Liver (tissue), 9 donors: ENCODE results near the gene MOV10L1. TPM values are rescaled to one million over a fixed set of nuclear protein-coding genes. Genes with fewer than 3 reads are reported as not detected.
A peak's percentile ranks its signal among the peaks of the same experiment; 100 is the strongest.

Experiments
- DNase-seq: peaks from one replicate; pipeline ENCODE4 v3.0.0-alpha.2; 2017; ENCODE audit warnings: low spot score
- H3K27ac ChIP-seq, 2 donors: one replicate each; pipeline ENCODE4 v1.7.0; 2013; ENCODE audit warnings: inconsistent platforms in 2 of 2, low read length in 2 of 2, control low read depth in 1 of 2, low read depth in 1 of 2, mild to moderate bottlenecking in 1 of 2
- H3K27me3 ChIP-seq, 4 donors: one replicate each; pipeline versions ENCODE4 v1.6.1 to v1.7.0; 2013; ENCODE audit warnings: low read length in 3 of 4, inconsistent platforms in 1 of 4, mild to moderate bottlenecking in 1 of 4, moderate library complexity in 1 of 4; ENCODE audit not compliant: control insufficient read depth in 4 of 4, insufficient read depth in 4 of 4
- H3K36me3 ChIP-seq, 4 donors: one replicate each; pipeline versions ENCODE4 v1.6.1 to v1.7.0; 2013; ENCODE audit warnings: low read length in 3 of 4, mild to moderate bottlenecking in 3 of 4, low read depth in 1 of 4, moderate library complexity in 1 of 4; ENCODE audit not compliant: control insufficient read depth in 4 of 4, insufficient read depth in 3 of 4
- H3K4me1 ChIP-seq, 4 donors: one replicate each; pipeline versions ENCODE4 v1.6.1 to v1.7.0; 2013; ENCODE audit warnings: low read length in 3 of 4, mild to moderate bottlenecking in 3 of 4, moderate library complexity in 1 of 4; ENCODE audit not compliant: control insufficient read depth in 4 of 4, insufficient read depth in 4 of 4
- H3K4me3 ChIP-seq, 3 donors: one replicate each; pipeline versions ENCODE4 v1.6.1 to v1.7.0; 2013; ENCODE audit warnings: low read length in 3 of 3, control low read depth in 1 of 3, low read depth in 1 of 3, mild to moderate bottlenecking in 1 of 3
- H3K9ac ChIP-seq, 2 donors: one replicate each; pipeline ENCODE4 v1.7.0; 2013; ENCODE audit warnings: low read length in 2 of 2, mild to moderate bottlenecking in 2 of 2, moderate library complexity in 2 of 2, control low read depth in 1 of 2, low read depth in 1 of 2
- H3K9me3 ChIP-seq, 4 donors: one replicate each; pipeline versions ENCODE4 v1.6.1 to v1.7.0; 2013; ENCODE audit warnings: low read length in 3 of 4; ENCODE audit not compliant: control insufficient read depth in 4 of 4
- ATF3 ChIP-seq: IDR thresholded peaks from 2 replicates; pipeline ENCODE4 v1.6.1; 2016; ENCODE audit warnings: antibody characterized with exemption
- CTCF ChIP-seq: fragments of 150-350 bp; IDR thresholded peaks from 2 replicates; pipeline ENCODE4 v1.5.1; 2017; ENCODE audit warnings: improper control_type of control experiment, low read depth, low read length; ENCODE audit not compliant: missing input control
- EGR1 ChIP-seq, 2 donors: IDR thresholded peaks; 2 replicates each; pipeline ENCODE4 v1.6.1; 2016 to 2018; ENCODE audit warnings: antibody characterized with exemption in 2 of 2, low read depth in 2 of 2
- FOXA1 ChIP-seq: IDR thresholded peaks from 2 replicates; pipeline ENCODE4 v1.6.1; 2016; ENCODE audit warnings: antibody characterized with exemption
- FOXA2 ChIP-seq: IDR thresholded peaks from 2 replicates; pipeline ENCODE4 v1.6.1; 2016; ENCODE audit warnings: antibody characterized with exemption
- GABPA ChIP-seq, 2 donors: IDR thresholded peaks in 1 of 2; conservative IDR thresholded peaks in 1 of 2; 2 replicates each; pipeline ENCODE4 v1.6.1; 2016; ENCODE audit warnings: antibody characterized with exemption in 2 of 2, mild to moderate bottlenecking in 1 of 2, moderate library complexity in 1 of 2
- HNF4A ChIP-seq, 2 donors: conservative IDR thresholded peaks; 2 replicates each; pipeline ENCODE4 v1.6.1; 2016; ENCODE audit warnings: antibody characterized with exemption in 2 of 2, mild to moderate bottlenecking in 2 of 2
- HNF4G ChIP-seq: IDR thresholded peaks from 2 replicates; pipeline ENCODE4 v1.6.1; 2016; ENCODE audit warnings: antibody characterized with exemption
- JUND ChIP-seq, 2 donors: IDR thresholded peaks; 2 replicates each; pipeline ENCODE4 v1.6.1; 2016; ENCODE audit warnings: antibody characterized with exemption in 2 of 2
- MAX ChIP-seq: IDR thresholded peaks from 2 replicates; pipeline ENCODE4 v1.6.1; 2016; ENCODE audit warnings: antibody characterized with exemption
- NR2F2 ChIP-seq: IDR thresholded peaks from 2 replicates; pipeline ENCODE4 v1.6.1; 2016; ENCODE audit warnings: antibody characterized with exemption
- RAD21 ChIP-seq, 2 donors: IDR thresholded peaks; 2 replicates each; pipeline ENCODE4 v1.6.1; 2016; ENCODE audit warnings: antibody characterized with exemption in 2 of 2, mild to moderate bottlenecking in 2 of 2
- RXRA ChIP-seq, 2 donors: IDR thresholded peaks; 2 replicates each; pipeline ENCODE4 v1.6.1; 2017 to 2018; ENCODE audit warnings: antibody characterized with exemption in 2 of 2, mild to moderate bottlenecking in 1 of 2
- SP1 ChIP-seq: IDR thresholded peaks from 2 replicates; pipeline ENCODE4 v1.6.1; 2018; ENCODE audit warnings: antibody characterized with exemption, mild to moderate bottlenecking
- TAF1 ChIP-seq: conservative IDR thresholded peaks from 2 replicates; pipeline ENCODE4 v1.6.1; 2016; ENCODE audit warnings: antibody characterized with exemption, mild to moderate bottlenecking
- YY1 ChIP-seq: IDR thresholded peaks from 2 replicates; pipeline ENCODE4 v1.6.1; 2016; ENCODE audit warnings: antibody characterized with exemption, mild to moderate bottlenecking
- ZBTB33 ChIP-seq: IDR thresholded peaks from 2 replicates; pipeline ENCODE4 v1.6.1; 2016; ENCODE audit warnings: antibody characterized with exemption
- WGBS: extraction: QIAGEN DNeasy Blood & Tissue Kit; methylation state at CpG from one replicate; pipeline ENCODE4 v1.1.7; 2013; 5-methylcytosine and 5-hydroxymethylcytosine counted together
- polyA plus RNA-seq, 2 donors: library from polyadenylated mRNA; stranded (reverse) in 1 of 2; unstranded in 1 of 2; fragments of 200-250 nt in 1 of 2; fragments of >200 nt in 1 of 2; fragmentation: Nextera tagmentation in 1 of 2; extraction: Ambion mirVana in 1 of 2; gene quantifications; one replicate each; pipeline versions ENCODE4 v1.2.1 to v1.2.3, GENCODE V29; 2013 to 2015
- total RNA-seq, 2 donors: library from RNA; depleted of rRNA; stranded (reverse); fragments of >200 nt; gene quantifications; one replicate each; pipeline ENCODE4 v1.2.3, GENCODE V29; 2014
- donor health status: healthy.
- donor health status: healthy.
- donor health status: healthy.
- donor health status: healthy.
- donor health status: healthy.

Gene MOV10L1
- total and polyA plus RNA-seq, 4 donors = 0.07 to 0.47 (median 0.17) TPM

- H3K4me3 ChIP-seq = no peak overlapping the region
- H3K4me1 ChIP-seq = peaks cover 7 to 24% (median 16%) of the 10 kb centered on the region in 4 donors
- no peak overlapping the region for H3K27ac ChIP-seq
- no peaks in the 10 kb centered on the region for H3K27me3 ChIP-seq
- WGBS = 80% methylated on average over 3 of the region's 3 CpGs
- no peak for DNase-seq
- no peak for TF ChIP-seq TAF1
- no peak for TF ChIP-seq YY1
- no peak for TF ChIP-seq FOXA1
- TF ChIP-seq ATF3 = no peak
- no peak for TF ChIP-seq HNF4G
- no peak for TF ChIP-seq JUND (IDR thresholded peaks at IDR 0.05)
- no peak for TF ChIP-seq HNF4A (conservative IDR thresholded peaks at IDR 0.05)
- H3K9ac ChIP-seq = no peak overlapping the region
- no peaks in the 10 kb centered on the region for H3K36me3 ChIP-seq
- no peaks in the 10 kb centered on the region for H3K9me3 ChIP-seq
These were observed 28.3 kb downstream of the MOV10L1 start for GRCh38 chr22:50118129-50118528.

- 49% methylated on average over 10 of the region's 10 CpGs for WGBS
These were observed 28.9 kb downstream of the MOV10L1 start for GRCh38 chr22:50118557-50119168.

GRCh38 chr22:50119169-50119767 is 29.5 kb downstream of the MOV10L1 start:
- DNase-seq = no peak

More at GRCh38 chr22:50118557-50119168, 28.9 kb downstream of the MOV10L1 start:
- no peaks in the 10 kb centered on the region for H3K36me3 ChIP-seq
- H3K4me1 ChIP-seq = peaks cover 7 to 24% (median 16%) of the 10 kb centered on the region in 4 donors
- TF ChIP-seq SP1 (no peak), TAF1 (no peak), FOXA2 (no peak), NR2F2 (no peak)
- no peak for DNase-seq
- no peak overlapping the region for H3K27ac ChIP-seq
- peak overlapping the region in 1 of 2 donors; percentile 36 for H3K9ac ChIP-seq
- H3K27me3 ChIP-seq = no peaks in the 10 kb centered on the region
- H3K4me3 ChIP-seq = no peak overlapping the region
- peaks cover 0 to 4% (median 0%) of the 10 kb centered on the region in 4 donors for H3K9me3 ChIP-seq

More at GRCh38 chr22:50119169-50119767, 29.5 kb downstream of the MOV10L1 start:
- peak overlapping the region; percentile 12 to 45 for H3K27ac ChIP-seq
- 31% methylated on average over 14 of the region's 14 CpGs for WGBS
- H3K27me3 ChIP-seq = no peaks in the 10 kb centered on the region
- peaks cover 7 to 24% (median 16%) of the 10 kb centered on the region in 4 donors for H3K4me1 ChIP-seq
- H3K9ac ChIP-seq = no peak overlapping the region
- no peaks in the 10 kb centered on the region for H3K36me3 ChIP-seq
- H3K9me3 ChIP-seq = peaks cover 0 to 4% (median 0%) of the 10 kb centered on the region in 4 donors
- H3K4me3 ChIP-seq = no peak overlapping the region
- TF ChIP-seq FOXA1 (no peak), MAX (peak; percentile 52), ZBTB33 (no peak), TAF1 (no peak), GABPA (IDR thresholded peaks at IDR 0.05 in 1 of 2, conservative IDR thresholded peaks at IDR 0.05 in 1 of 2) (no peak), FOXA2 (peak; percentile 55), RXRA (IDR thresholded peaks at IDR 0.05) (peak in 1 of 2 donors; percentile 48), EGR1 (IDR thresholded peaks at IDR 0.05; ENCODE audit: low read depth in 2 of 2) (no peak), RAD21 (IDR thresholded peaks at IDR 0.05) (no peak), YY1 (no peak), CTCF (no peak), JUND (IDR thresholded peaks at IDR 0.05) (no peak), HNF4G (no peak)
